Hippocampal formation (tissue), 2 donors: Measurements from ENCODE around the gene TCF7L1.
"Not testable (repeated sequence)": the region's sequence is repeated elsewhere in the genome, so short reads cannot be mapped to it uniquely, and the experiment has no call there.

Source experiments
- DNase-seq, 2 donors: peaks; one replicate each; lab custom pipeline; 2025; lab: John Stamatoyannopoulos, UW

The TCF7L1 gene

GRCh38 chr2:85283641-85284040 lies 150.4 kb downstream of the TCF7L1 start:
- no peak for DNase-seq

DNA sequence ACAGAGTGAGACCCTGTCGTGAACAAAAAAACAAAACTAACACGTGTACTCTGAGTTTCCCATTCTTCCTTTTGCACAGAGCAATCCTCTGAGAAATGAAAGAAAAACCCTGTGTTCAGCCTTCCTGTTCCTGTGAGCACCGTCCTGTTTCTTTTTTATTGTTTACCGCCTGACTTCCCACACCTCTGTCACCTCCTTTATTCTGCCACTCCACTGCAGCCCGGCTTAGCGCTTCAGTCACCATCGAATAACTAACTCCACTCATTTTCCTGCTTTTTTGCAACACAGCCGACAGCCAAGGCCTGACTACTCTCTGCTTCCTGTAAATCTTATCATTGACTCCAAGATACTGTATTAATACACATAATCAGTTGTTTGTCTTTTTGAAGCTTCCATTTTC lies 153.7 kb downstream of the TCF7L1 start:
- DNase-seq, result no peak

DNA sequence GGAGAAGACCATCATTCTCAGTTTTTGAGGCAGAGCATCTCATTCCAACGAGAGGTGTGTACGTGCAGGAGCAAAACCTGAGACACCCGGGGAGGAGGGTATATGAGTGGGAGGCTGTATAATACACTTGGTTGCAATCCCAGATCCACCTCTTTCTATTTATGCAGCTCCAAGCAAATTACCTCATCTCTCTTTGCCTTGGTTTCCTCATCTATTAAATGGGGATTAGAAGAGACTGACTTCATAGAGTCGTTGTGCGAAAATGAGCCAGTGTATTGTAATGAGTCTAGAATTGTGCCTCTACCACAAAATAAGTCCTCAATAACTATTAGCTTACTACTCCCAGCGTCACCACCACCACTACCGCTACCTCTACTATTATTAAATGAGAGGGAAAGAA lies 154.5 kb downstream of the TCF7L1 start:
- no peak for DNase-seq

- DNase-seq, result no peak
These were observed 155.1 kb downstream of the TCF7L1 start for GRCh38 chr2:85288244-85288725.

DNA sequence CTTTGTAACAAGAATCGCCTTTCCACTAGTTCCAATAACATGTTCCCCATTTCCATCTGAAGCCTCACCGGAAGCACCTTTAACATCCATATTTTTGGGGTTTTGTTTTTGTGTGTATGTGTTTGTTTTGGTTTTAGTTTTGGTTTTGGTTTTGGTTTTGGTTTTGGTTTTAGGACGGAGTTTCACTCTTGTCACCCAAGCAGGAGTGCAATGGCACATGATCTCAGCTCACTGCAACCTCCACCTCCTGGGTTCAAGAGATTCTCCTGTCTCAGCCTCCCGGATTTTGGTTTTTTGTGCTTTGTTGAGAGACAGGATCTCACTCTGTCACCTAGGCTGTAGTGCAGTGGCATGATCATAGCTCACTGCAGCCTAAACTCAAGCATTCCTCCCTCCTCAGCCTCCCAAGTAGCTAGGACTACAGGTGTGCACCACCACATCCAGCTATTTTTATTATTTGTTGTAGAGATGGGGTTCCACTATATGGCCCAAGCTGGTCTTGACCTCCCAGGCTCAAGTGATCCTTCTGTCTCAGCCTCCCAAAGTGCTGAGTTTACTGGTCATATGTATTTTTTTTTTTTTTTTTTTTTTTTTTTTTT lies 158.3 kb downstream of the TCF7L1 start:
- no peak for DNase-seq

GRCh38 chr2:85302121-85302520 lies 168.9 kb downstream of the TCF7L1 start:
- DNase-seq, result no peak

- DNase-seq, result no peak
These were observed 170.8 kb downstream of the TCF7L1 start for GRCh38 chr2:85303780-85304531.

DNA sequence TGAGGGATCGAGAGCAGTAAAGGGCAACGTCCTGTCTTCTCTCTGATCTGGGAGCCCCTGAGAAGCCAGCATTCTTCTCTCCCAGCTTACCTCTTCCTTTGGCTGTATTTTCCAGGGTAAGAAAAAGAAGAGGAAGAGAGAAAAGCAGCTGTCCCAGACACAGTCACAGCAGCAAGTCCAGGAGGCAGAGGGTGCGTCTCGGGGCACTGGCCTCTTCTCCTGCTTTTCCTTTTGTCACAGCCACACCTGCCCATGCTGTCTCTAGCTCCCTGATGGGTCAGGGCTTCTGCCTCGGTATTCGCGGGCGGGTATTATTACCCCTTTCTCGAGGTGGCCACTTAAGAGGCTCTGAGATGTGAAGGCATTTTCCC lies 174.3 kb downstream of the TCF7L1 start:
- no peak for DNase-seq

GRCh38 chr2:85308201-85308600 lies 175.0 kb downstream of the TCF7L1 start:
- DNase-seq, result no peak

GRCh38 chr2:85308896-85309555 lies 175.8 kb downstream of the TCF7L1 start:
- peak in 1 of 2 donors; percentile 45 for DNase-seq

DNA sequence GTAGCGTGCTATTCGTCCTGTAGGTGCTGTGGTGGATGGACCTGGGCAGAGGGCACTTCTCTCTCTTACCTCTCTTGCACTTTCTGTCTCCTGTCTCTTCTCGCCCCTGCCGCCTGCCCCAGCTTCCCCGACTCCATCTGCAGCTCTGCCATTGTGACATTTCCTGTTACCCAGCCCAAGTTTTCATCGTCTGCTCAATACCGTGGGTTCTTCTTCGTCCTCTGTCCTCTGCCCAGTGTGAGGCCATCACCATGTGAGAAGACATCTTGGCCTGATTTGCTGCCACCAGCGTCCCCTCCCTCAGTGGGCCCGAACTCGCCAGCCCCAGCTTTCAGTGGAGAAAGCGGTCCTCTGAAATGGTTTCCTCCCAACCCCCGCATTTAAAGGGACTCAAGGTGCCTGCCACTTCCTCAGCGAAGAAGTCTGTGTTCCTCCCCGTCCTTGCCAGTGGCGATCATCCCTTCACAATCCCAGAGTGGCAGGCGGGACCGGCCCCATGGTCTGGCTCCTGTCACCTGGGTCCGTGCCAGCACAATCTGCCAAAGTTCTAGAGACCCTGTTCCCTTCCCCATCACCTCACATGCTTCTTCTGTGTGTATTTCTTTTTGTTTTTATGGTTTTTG lies 176.6 kb downstream of the TCF7L1 start:
- no peak for DNase-seq

GRCh38 chr2:85310330-85310729 lies 177.1 kb downstream of the TCF7L1 start:
- no peak for DNase-seq

DNA sequence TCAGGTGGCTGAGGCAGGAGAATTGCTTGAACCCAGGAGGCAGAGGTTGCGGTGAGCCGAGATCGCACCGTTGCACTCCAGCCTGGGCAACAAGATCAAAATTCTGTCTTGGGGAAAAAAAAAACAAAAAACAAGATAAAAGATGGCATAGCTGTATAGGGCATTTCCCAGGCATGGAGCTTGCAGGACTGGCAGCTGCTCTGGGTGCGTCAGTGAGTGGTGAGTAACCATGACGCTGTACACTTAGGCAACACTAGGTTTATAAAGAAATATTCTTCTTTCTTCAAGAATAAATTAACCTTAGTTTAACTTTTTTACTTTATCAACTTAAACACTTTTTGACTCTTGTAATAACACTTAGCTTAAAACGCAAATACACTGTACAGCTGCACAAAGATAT lies 179.2 kb downstream of the TCF7L1 start:
- DNase-seq, result no peak

DNA sequence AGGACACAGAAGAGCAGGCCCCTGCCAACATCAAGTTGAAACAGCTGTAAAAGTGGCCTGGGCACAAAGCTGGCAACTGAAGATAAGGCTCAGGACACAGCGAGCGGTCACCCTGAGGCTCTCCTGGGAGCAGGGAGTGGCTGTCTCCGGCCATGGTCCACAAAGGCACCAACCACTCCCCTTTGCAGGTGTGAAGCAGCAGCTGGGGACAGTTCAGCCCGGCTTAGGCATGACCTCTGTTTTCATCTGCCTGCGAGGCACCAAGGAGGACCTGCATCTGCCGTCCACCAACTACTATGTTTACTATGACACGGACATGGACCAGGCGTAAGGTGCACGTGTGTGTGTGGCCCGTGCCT lies 181.7 kb downstream of the TCF7L1 start:
- DNase-seq, result no peak

GRCh38 chr2:85315921-85316320 lies 182.7 kb downstream of the TCF7L1 start:
- not testable (repeated sequence) for DNase-seq

- no peak for DNase-seq
These were observed 185.3 kb downstream of the TCF7L1 start for GRCh38 chr2:85318222-85319074.

GRCh38 chr2:85319796-85320195 lies 186.6 kb downstream of the TCF7L1 start:
- DNase-seq, result no peak

DNA sequence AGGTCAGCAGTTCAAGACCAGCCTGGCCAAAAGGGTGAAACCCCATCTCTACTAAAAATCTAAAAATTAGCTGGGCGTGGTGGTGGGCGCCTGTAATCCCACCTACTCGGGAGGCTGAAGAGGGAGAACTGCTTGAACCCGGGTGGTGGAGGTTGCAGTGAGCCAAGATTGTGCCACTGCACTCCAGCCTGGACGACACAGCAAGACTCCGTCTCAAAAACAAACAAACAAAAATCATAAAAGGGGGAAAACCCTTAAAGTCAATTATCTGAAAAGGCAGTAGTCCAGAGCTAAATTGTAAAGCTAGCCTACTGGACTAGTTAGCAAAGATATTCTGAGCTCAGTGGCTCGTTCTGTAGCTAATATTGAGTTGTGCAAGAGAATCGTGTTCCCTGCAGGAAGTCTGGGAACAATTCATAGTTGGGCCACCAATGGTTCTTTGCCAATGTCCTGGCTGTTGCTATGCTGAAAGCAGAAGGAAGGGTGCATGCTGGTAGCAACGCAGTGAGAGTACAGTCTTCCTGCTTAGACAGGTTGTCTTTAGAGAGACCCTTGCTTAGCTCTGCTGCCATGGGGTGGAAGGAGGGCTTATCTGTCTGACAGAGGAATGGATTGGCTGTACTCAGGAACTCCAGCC lies 190.3 kb downstream of the TCF7L1 start:
- no peak for DNase-seq

- DNase-seq, result not testable (repeated sequence)
These were observed 190.8 kb downstream of the TCF7L1 start for GRCh38 chr2:85323988-85324367.

- DNase-seq, result no peak
These were observed 191.7 kb downstream of the TCF7L1 start for GRCh38 chr2:85324639-85325465.

DNA sequence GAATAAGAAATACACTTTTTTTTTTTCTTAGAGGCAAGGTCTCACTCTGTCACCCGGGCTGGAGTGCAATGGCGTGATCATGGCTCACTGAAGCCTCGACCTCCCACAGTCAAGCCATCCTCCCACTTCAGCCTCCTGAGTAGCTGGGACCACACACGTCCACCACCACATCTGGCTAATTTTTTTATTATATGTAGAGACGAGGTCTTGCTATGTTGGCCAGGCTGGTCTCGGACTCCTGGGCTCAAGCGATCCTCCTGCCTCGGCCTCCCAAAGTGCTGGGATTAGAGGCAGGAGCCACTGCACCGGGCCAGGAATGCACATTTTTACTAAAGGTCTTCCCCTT lies 192.2 kb downstream of the TCF7L1 start:
- DNase-seq, result no peak
